Breast epithelium (tissue), 3 donors: ENCODE results near the gene MAN1B1.

ENCODE experiments used
- CTCF ChIP-seq, 3 donors: fragments of 450-650 bp; IDR thresholded peaks; one replicate each; pipeline ENCODE4 v1.5.1; 2016 to 2017; ENCODE audit warnings: antibody characterized with exemption in 3 of 3, mild to moderate bottlenecking in 3 of 3, moderate library complexity in 3 of 3
- POLR2AphosphoS5 ChIP-seq, 3 donors: sonication (generic); formaldehyde crosslinking; IDR thresholded peaks; one replicate each; pipeline ENCODE4 v1.6.1; 2017; ENCODE audit warnings: antibody characterized with exemption in 3 of 3

GRCh38 chr9:137123468-137123837 lies 36.7 kb downstream of the MAN1B1 start:
- no peak for TF ChIP-seq CTCF (IDR thresholded peaks at IDR 0.05)
- no peak for TF ChIP-seq POLR2AphosphoS5 (IDR thresholded peaks at IDR 0.05)
